Karpas-422 (cell line): Measurements from ENCODE around the gene MRPS10. TPM values are rescaled to one million over a fixed set of nuclear protein-coding genes. Genes with fewer than 3 reads are reported as not detected.

Experiments used
- DNase-seq: peaks from one replicate; pipeline ENCODE4 v3.0.0-alpha.2; 2015
- H2AFZ ChIP-seq: fragments of 200-600 bp; sonication (generic); 2 replicates; pipeline ENCODE4 v1.6.1; 2014; ENCODE audit warnings: antibody characterized with exemption, low read length, mixed read lengths
- H3K27ac ChIP-seq: fragments of 200-600 bp; sonication (generic); 2 replicates; pipeline ENCODE4 v1.5.1; 2014; ENCODE audit warnings: mild to moderate bottlenecking, low read length, moderate library complexity
- H3K27me3 ChIP-seq: fragments of 200-600 bp; sonication (generic); 2 replicates; pipeline ENCODE4 v1.6.1; 2014; ENCODE audit warnings: low read length, mixed read lengths
- H3K36me3 ChIP-seq: fragments of 200-600 bp; sonication (generic); 2 replicates; pipeline ENCODE4 v1.6.1; 2014; ENCODE audit warnings: low read length, mixed read lengths; ENCODE audit not compliant: insufficient read depth
- H3K4me1 ChIP-seq: fragments of 200-600 bp; sonication (generic); 2 replicates; pipeline ENCODE4 v1.6.1; 2014; ENCODE audit warnings: mild to moderate bottlenecking, low read length, mixed read lengths
- H3K4me2 ChIP-seq: fragments of 200-600 bp; sonication (generic); 2 replicates; pipeline ENCODE4 v1.6.1; 2014; ENCODE audit warnings: low read length, low read depth, mild to moderate bottlenecking; ENCODE audit not compliant: poor library complexity, severe bottlenecking
- H3K4me3 ChIP-seq: fragments of 200-600 bp; sonication (generic); 2 replicates; pipeline ENCODE4 v1.5.1; 2014; ENCODE audit warnings: mild to moderate bottlenecking, antibody characterized with exemption, low read length, mixed read lengths
- H3K79me2 ChIP-seq: fragments of 200-600 bp; sonication (generic); 2 replicates; pipeline ENCODE4 v1.6.1; 2014; ENCODE audit warnings: mild to moderate bottlenecking, low read length, mixed read lengths
- H3K9ac ChIP-seq: fragments of 200-600 bp; sonication (generic); 2 replicates; pipeline ENCODE4 v1.6.0; 2014; ENCODE audit warnings: low read length
- H3K9me2 ChIP-seq: fragments of 200-600 bp; sonication (generic), shearing (Covaris generic); replicated peaks from 2 replicates; pipeline ENCODE4 v1.6.0; 2014; ENCODE audit warnings: mild to moderate bottlenecking, low read length, moderate library complexity; ENCODE audit not compliant: insufficient read depth
- H3K9me3 ChIP-seq: fragments of 300-700, 200-600 bp; sonication (generic); 2 replicates; pipeline ENCODE4 v1.6.1; 2014; ENCODE audit warnings: low read length, mixed read lengths
- H4K20me1 ChIP-seq: fragments of 200-600 bp; sonication (generic); 2 replicates; pipeline ENCODE4 v1.6.1; 2014; ENCODE audit warnings: mild to moderate bottlenecking, antibody characterized with exemption, low read length, low read depth; ENCODE audit not compliant: insufficient read depth
- total RNA-seq: library from RNA; depleted of rRNA; stranded (reverse); fragments of >200 nt; shearing (Covaris generic); gene quantifications from 2 replicates; pipeline ENCODE4 v1.2.3, GENCODE V29; 2014; ENCODE audit warnings: low replicate concordance

The MRPS10 gene
- total RNA-seq, 1 experiment from 2014 or later, result 54.2 TPM

DNA sequence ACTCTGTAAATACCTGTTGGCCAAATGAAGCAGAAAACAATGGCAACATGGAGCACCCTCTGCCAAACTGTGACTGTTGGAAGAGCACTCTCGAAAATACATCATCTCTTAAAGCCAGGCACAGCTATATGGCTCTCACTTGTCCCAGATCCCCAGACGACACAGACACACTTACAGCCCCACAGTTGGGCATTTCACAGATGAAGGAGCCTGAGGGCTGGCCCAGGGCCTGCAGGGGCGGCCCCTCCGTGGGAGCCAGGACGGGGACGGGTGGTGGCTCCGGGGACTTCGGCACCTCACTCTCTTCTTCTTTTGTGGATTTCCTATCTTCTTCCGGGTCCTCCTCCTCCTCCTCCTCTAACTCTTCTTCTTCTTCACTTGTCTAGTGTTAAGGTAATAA, 18.4 kb upstream of the MRPS10 start:
- no peak overlapping the region for H2AFZ ChIP-seq
- H3K27ac ChIP-seq, result no peak overlapping the region

DNA sequence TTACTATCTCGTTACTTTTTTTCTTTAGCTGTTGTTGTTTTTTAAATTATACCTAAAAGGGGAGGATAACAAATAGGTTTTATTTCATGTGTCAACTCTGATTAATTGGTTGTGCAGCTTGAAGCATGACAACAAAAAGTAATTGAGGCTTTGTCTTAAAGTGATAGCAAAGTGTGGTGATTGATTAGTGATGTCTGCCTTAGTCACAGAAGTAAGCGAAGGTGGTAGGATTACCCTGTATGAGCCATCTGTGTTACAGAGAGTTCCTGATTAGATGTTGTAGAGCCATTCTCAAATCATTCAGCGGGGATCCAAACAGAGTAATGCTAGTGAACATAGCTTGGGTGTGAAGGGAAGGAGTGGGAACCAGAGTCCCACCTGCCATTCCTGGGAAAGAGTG, 14.4 kb upstream of the MRPS10 start:
- no peaks in the 10 kb centered on the region for H3K9me2 ChIP-seq
- no peak overlapping the region for H3K4me2 ChIP-seq
- no peak overlapping the region for H3K9ac ChIP-seq
- H4K20me1 ChIP-seq, result no peaks in the 10 kb centered on the region
- peaks cover 53% of the 10 kb centered on the region; the same call in 1 of the 2 replicates for H3K36me3 ChIP-seq
- H3K9me3 ChIP-seq, result no peaks in the 10 kb centered on the region
- DNase-seq, result no peak
- no peaks in the 10 kb centered on the region for H3K27me3 ChIP-seq
- peaks cover 4% of the 10 kb centered on the region for H3K4me1 ChIP-seq
- no peaks in the 10 kb centered on the region for H3K79me2 ChIP-seq
- H3K4me3 ChIP-seq, result no peak overlapping the region
- H3K27ac ChIP-seq, result no peak overlapping the region
- no peak overlapping the region for H2AFZ ChIP-seq

More for the DNA sequence above, 18.4 kb upstream of the MRPS10 start:
- Histone ChIP-seq H3K79me2 (no peaks in the 10 kb centered on the region), H3K4me1 (no peaks in the 10 kb centered on the region), H3K9ac (no peak overlapping the region), H3K4me2 (no peak overlapping the region), H3K36me3 (peaks cover 56% of the 10 kb centered on the region; the same call in 1 of the 2 replicates), H3K27me3 (no peaks in the 10 kb centered on the region), H3K9me3 (no peaks in the 10 kb centered on the region), H3K4me3 (no peak overlapping the region), H4K20me1 (no peaks in the 10 kb centered on the region), H3K9me2 (no peaks in the 10 kb centered on the region)
- DNase-seq, result no peak

DNA sequence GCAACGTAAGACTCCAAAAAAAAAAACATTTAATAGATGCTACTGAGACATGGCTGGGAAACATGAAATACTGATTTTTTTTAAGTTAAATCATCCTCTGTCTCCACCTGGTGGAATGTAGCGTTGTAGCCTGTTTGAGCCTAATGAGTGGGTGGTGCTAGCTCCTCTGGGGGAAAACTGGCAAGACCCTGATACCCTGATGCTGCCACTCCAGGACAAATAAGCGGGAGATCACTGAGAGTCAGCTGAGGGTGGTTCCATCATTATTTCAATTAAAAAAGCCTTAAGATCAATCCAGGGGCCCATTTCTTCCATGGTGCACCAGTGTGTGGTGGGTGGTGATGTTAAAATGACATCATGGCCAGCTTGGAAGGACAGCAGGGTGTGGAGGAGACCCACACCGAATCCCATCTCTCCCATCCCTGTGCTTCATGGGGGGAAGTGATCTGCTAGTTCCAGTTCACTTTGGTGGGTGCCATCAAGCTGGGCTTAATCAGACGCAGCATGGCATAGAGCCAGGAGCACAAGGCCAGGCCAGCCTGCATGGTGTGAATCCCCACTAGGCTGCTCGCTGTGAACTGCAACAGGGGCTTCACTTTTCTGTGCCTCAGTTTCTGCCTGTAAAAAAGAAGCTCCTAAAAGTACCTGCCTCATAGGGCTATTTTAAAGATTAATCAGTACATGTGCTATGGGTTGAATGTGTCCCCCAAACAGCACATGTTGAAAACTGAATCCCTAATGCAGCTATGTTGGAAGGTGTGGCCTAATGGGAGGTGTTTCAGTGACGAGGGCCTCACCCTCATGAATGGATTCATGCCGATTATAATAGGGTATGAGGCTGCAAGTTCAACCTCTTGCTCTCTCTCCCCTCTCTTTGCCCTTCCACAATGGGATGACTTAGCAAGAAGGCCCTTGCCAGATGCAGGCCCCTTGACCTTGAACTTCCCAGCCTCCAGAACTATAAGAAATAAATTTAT, 13.0 kb upstream of the MRPS10 start:
- no peak overlapping the region for H2AFZ ChIP-seq
- H3K36me3 ChIP-seq, result peaks cover 45% of the 10 kb centered on the region; the same call in 1 of the 2 replicates
- no peaks in the 10 kb centered on the region for H4K20me1 ChIP-seq
- no peaks in the 10 kb centered on the region for H3K27me3 ChIP-seq
- DNase-seq, result peak; percentile 62
- H3K4me1 ChIP-seq, result peaks cover 18% of the 10 kb centered on the region
- H3K79me2 ChIP-seq, result no peaks in the 10 kb centered on the region
- no peaks in the 10 kb centered on the region for H3K9me3 ChIP-seq
- no peak overlapping the region for H3K4me2 ChIP-seq
- H3K9ac ChIP-seq, result no peak overlapping the region
- H3K27ac ChIP-seq, result no peak overlapping the region
- H3K9me2 ChIP-seq, result no peaks in the 10 kb centered on the region
- H3K4me3 ChIP-seq, result no peak overlapping the region

DNA sequence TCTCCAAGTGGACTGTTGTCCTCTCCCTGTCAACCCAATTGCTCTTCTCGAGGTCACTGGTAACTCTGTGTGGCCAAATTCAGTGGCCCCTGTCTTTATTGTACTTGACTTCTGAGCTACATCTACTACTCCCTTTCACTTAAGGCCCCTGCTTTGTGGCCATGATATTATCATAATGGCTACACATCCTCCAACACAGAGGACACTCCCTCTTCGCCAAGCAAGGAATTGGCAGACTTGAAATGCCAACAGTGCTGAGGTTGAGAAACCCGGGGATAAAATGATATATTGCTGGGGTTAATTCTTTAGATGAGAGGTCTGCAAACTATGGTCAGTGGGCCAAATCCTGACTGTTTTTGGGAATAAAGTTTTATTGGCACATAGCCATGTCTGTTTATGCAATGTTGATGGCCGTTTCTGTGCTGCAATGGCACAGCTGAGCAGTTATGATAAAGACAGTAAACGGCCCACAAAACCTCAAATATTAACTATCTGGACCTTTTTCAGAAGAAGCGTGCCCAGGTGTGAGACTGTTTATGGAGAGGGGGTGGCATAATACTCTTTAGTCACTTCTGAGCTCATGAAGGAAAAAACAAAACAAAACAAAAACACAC, 12.0 kb upstream of the MRPS10 start:
- Histone ChIP-seq H2AFZ (no peak overlapping the region), H3K27ac (no peak overlapping the region), H4K20me1 (no peaks in the 10 kb centered on the region), H3K27me3 (no peaks in the 10 kb centered on the region), H3K9ac (no peak overlapping the region), H3K36me3 (peaks cover 36% of the 10 kb centered on the region; the same call in 1 of the 2 replicates), H3K79me2 (no peaks in the 10 kb centered on the region), H3K4me1 (peaks cover 28% of the 10 kb centered on the region), H3K9me3 (no peaks in the 10 kb centered on the region), H3K4me3 (no peak overlapping the region), H3K9me2 (no peaks in the 10 kb centered on the region), H3K4me2 (no peak overlapping the region)
- no peak for DNase-seq

DNA sequence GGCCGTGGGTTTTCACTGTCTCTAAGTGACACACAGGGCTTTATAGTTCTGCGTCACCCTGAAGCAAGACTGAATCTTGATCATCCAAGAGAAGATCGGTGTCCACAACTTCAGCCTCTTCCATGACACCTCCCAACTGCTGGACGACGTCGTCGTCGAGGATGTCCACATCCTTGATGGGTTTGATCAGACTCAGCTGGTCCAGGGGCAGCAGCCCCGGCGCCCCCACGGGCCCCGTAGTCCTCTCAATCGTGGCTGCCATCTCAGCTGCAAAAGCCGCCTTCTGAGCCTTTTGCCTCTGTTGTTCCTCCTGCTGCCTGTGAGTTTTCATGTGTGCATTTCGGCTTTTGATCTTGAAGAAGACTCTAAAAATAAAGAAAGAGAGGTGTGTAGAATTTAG, 10.6 kb upstream of the MRPS10 start:
- Histone ChIP-seq H3K4me1 (peaks cover 35% of the 10 kb centered on the region), H3K27ac (no peak overlapping the region), H2AFZ (no peak overlapping the region), H3K9me2 (no peaks in the 10 kb centered on the region), H3K4me3 (no peak overlapping the region), H3K27me3 (no peaks in the 10 kb centered on the region), H4K20me1 (no peaks in the 10 kb centered on the region), H3K9me3 (no peaks in the 10 kb centered on the region), H3K4me2 (no peak overlapping the region), H3K9ac (no peak overlapping the region), H3K36me3 (peaks cover 35% of the 10 kb centered on the region; the same call in 1 of the 2 replicates), H3K79me2 (no peaks in the 10 kb centered on the region)
- no peak for DNase-seq

DNA sequence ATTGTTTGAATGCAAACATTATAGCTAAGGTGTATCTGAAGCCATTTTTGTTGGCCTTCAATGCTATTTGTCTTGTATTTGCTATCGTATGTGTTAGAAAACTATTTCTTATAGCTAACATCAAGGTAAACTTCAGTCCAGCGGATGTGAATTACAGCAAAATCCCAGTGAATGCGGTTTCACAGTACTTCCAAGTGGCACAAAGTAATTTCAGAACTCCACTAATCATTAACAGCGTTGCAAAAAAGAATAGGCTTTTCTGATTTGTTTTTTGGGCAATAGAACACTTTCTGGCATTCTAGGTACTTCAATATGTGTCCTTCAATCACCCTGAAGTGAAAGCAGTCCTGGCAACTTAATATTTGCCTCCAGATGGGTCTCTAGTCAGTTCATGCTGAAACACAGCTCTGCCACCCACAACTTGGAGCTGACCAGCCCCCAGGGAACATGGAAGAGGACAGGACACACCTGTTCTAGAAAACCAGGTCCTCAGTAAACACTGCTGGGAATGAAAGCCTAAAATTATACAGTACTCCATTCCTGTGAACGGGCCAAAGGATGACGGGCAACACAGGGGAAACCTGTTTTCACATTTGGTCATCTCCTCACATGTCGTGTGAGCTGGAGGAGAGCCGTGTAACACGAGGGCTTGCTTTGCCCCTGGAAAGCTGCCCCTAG, 9.7 kb upstream of the MRPS10 start:
- no peak overlapping the region for H3K9ac ChIP-seq
- H3K4me2 ChIP-seq, result no peak overlapping the region
- no peak overlapping the region for H2AFZ ChIP-seq
- H3K9me2 ChIP-seq, result no peaks in the 10 kb centered on the region
- no peaks in the 10 kb centered on the region for H3K9me3 ChIP-seq
- H3K27me3 ChIP-seq, result no peaks in the 10 kb centered on the region
- no peaks in the 10 kb centered on the region for H4K20me1 ChIP-seq
- no peak for DNase-seq
- H3K36me3 ChIP-seq, result peaks cover 30% of the 10 kb centered on the region; the same call in 1 of the 2 replicates
- peaks cover 35% of the 10 kb centered on the region for H3K4me1 ChIP-seq
- H3K79me2 ChIP-seq, result no peaks in the 10 kb centered on the region
- no peak overlapping the region for H3K27ac ChIP-seq
- H3K4me3 ChIP-seq, result no peak overlapping the region

DNA sequence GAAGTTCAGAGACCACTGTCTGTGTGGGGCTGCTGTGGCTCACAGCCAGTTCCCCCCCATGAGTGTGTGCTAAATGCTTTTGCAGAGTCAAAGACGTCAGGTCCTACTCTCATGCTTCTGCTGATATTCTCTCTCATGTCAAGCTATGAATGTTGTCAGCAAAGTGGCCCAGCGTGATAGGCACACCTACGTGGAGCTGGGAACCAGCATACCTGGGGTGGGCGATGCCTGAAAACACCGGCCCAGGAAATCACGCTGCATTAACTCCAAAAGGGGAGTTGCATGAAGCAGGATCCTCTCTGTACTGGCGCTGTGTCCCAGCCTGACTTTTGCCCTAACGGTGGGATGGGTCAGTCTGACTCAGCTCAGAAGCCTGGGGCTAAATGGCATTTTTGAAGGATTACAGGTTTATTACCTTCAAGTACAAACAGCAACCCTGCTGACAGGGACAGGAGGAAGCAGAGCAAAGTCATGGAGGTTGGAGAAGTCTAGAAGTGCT, 9.0 kb upstream of the MRPS10 start:
- Histone ChIP-seq H3K4me1 (peaks cover 35% of the 10 kb centered on the region), H3K36me3 (peaks cover 24% of the 10 kb centered on the region; the same call in 1 of the 2 replicates), H3K79me2 (no peaks in the 10 kb centered on the region), H3K4me3 (no peak overlapping the region), H3K27ac (peak overlapping the region; percentile 20; the same call in 1 of the 2 replicates), H3K9ac (no peak overlapping the region), H3K9me3 (no peaks in the 10 kb centered on the region), H3K4me2 (no peak overlapping the region), H3K27me3 (no peaks in the 10 kb centered on the region), H4K20me1 (no peaks in the 10 kb centered on the region), H3K9me2 (no peaks in the 10 kb centered on the region), H2AFZ (no peak overlapping the region)
- no peak for DNase-seq
